HEK293 (cell line): ENCODE results near the gene IRX3.

Experiments
- CTCF ChIA-PET: fragments of 350-600 bp; formaldehyde crosslinking; extraction: SDS; loops from one replicate; lab custom pipeline; 2021; ENCODE audit warnings: antibody characterized with exemption; lab: Yijun Ruan, JAX
- POLR2A ChIA-PET: fragments of 300-600 bp; formaldehyde crosslinking; extraction: SDS; loops from one replicate; lab custom pipeline; 2020; ENCODE audit warnings: antibody characterized with exemption, inconsistent platforms; lab: Yijun Ruan, JAX
- H3K27ac ChIP-seq: fragments of 200-500 bp; sonication (Bioruptor generic); 2 replicates; pipeline ENCODE4 v1.5.1; 2014; ENCODE audit warnings: low read depth, low read length, control low read depth, inconsistent platforms; ENCODE audit errors: extremely low read depth
- H3K36me3 ChIP-seq, 2 experiments: fragments of 200-500 bp in 1 of 2; sonication (Bioruptor generic) in 1 of 2; 1 replicate in 1 of 2; 2 replicates in 1 of 2; pipeline ENCODE4 v1.5.1; 2014 to 2017; ENCODE audit warnings: inconsistent platforms in 2 of 2, low read length in 2 of 2; ENCODE audit not compliant: control insufficient read depth in 2 of 2, insufficient read depth in 1 of 2
- H3K4me1 ChIP-seq: fragments of 200-500 bp; sonication (Bioruptor generic); 2 replicates; pipeline ENCODE4 v1.5.1; 2014; ENCODE audit warnings: mild to moderate bottlenecking, low read length, inconsistent platforms; ENCODE audit not compliant: control insufficient read depth, insufficient read depth
- H3K4me3 ChIP-seq: 2 replicates; pipeline ENCODE4 v1.5.1; 2011; ENCODE audit warnings: low read depth, mild to moderate bottlenecking, control low read depth, low read length, moderate library complexity
- H3K9me3 ChIP-seq: fragments of 200-500 bp; sonication (Bioruptor generic); 2 replicates; pipeline ENCODE4 v1.5.1; 2014; ENCODE audit warnings: low read depth, low read length, inconsistent platforms; ENCODE audit not compliant: control insufficient read depth, insufficient read depth
- ELK4 ChIP-seq: IDR thresholded peaks from 2 replicates; pipeline ENCODE4 v1.6.1; 2011; ENCODE audit warnings: mild to moderate bottlenecking, low read depth, low read length, borderline replicate concordance
- FEZF1 ChIP-seq: fragments of 450-650 bp; formaldehyde crosslinking; IDR thresholded peaks from 2 replicates; pipeline ENCODE4 v1.5.1; 2016; ENCODE audit warnings: missing biosample characterization, missing genetic modification characterization
- GLI4 ChIP-seq: fragments of 450-650 bp; formaldehyde crosslinking; IDR thresholded peaks from 2 replicates; pipeline ENCODE4 v1.5.1; 2016; ENCODE audit warnings: missing biosample characterization, missing genetic modification characterization
- HOXA7 ChIP-seq: sonication (generic); formaldehyde crosslinking; IDR thresholded peaks from 2 replicates; pipeline ENCODE4 v1.8.1; 2022; ENCODE audit warnings: missing genetic modification reagents, borderline replicate concordance
- SCRT1 ChIP-seq: fragments of 450-650 bp; formaldehyde crosslinking; IDR thresholded peaks from 2 replicates; pipeline ENCODE4 v1.5.1; 2016; ENCODE audit warnings: missing biosample characterization, missing genetic modification characterization, borderline replicate concordance
- YY2 ChIP-seq: fragments of 450-650 bp; formaldehyde crosslinking; IDR thresholded peaks from 2 replicates; pipeline ENCODE4 v1.5.1; 2016; ENCODE audit warnings: missing biosample characterization, missing genetic modification characterization
- ZBTB44 ChIP-seq: fragments of 450-650 bp; IDR thresholded peaks from 2 replicates; pipeline ENCODE4 v1.5.1; 2018; ENCODE audit warnings: missing biosample characterization, mild to moderate bottlenecking, missing genetic modification characterization
- ZBTB48 ChIP-seq: fragments of 450-650 bp; formaldehyde crosslinking; IDR thresholded peaks from 2 replicates; pipeline ENCODE4 v1.5.1; 2016; ENCODE audit warnings: missing biosample characterization, missing genetic modification characterization
- ZNF140 ChIP-seq: fragments of 450-650 bp; formaldehyde crosslinking; IDR thresholded peaks from 2 replicates; pipeline ENCODE4 v1.5.1; 2016; ENCODE audit warnings: missing biosample characterization, missing genetic modification characterization
- ZNF214 ChIP-seq: fragments of 450-650 bp; formaldehyde crosslinking; IDR thresholded peaks from 2 replicates; pipeline ENCODE4 v1.5.1; 2017; ENCODE audit warnings: missing biosample characterization, mild to moderate bottlenecking, missing genetic modification characterization, borderline replicate concordance
- ZNF221 ChIP-seq: fragments of 450-650 bp; formaldehyde crosslinking; IDR thresholded peaks from 2 replicates; pipeline ENCODE4 v1.5.1; 2017; ENCODE audit warnings: missing biosample characterization, missing genetic modification characterization, borderline replicate concordance
- ZNF23 ChIP-seq: fragments of 450-650 bp; formaldehyde crosslinking; IDR thresholded peaks from 2 replicates; pipeline ENCODE4 v1.5.1; 2016; ENCODE audit warnings: missing biosample characterization, missing genetic modification characterization, borderline replicate concordance
- ZNF292 ChIP-seq: fragments of 450-650 bp; formaldehyde crosslinking; IDR thresholded peaks from 2 replicates; pipeline ENCODE4 v1.5.1; 2016; ENCODE audit warnings: low read depth, missing biosample characterization, missing genetic modification characterization, borderline replicate concordance
- ZNF341 ChIP-seq: fragments of 450-650 bp; formaldehyde crosslinking; IDR thresholded peaks from 2 replicates; pipeline ENCODE4; 2016; ENCODE audit warnings: low read depth, missing biosample characterization, missing genetic modification characterization
- ZNF555 ChIP-seq: fragments of 450-650 bp; formaldehyde crosslinking; conservative IDR thresholded peaks from 2 replicates; pipeline ENCODE4 v1.5.1; 2017; ENCODE audit warnings: missing biosample characterization, mild to moderate bottlenecking, missing genetic modification characterization, inconsistent platforms
- ZNF560 ChIP-seq: fragments of 450-650 bp; formaldehyde crosslinking; IDR thresholded peaks from 2 replicates; pipeline ENCODE4 v1.5.1; 2017; ENCODE audit warnings: missing biosample characterization, missing genetic modification characterization, borderline replicate concordance
- ZNF561 ChIP-seq: fragments of 450-650 bp; IDR thresholded peaks from 2 replicates; pipeline ENCODE4 v1.5.1; 2018; ENCODE audit warnings: missing biosample characterization, missing genetic modification characterization, borderline replicate concordance
- ZNF585B ChIP-seq: fragments of 450-650 bp; formaldehyde crosslinking; IDR thresholded peaks from 2 replicates; pipeline ENCODE4 v1.5.1; 2016; ENCODE audit warnings: missing biosample characterization, missing genetic modification characterization
- ZNF600 ChIP-seq: fragments of 450-650 bp; formaldehyde crosslinking; IDR thresholded peaks from 2 replicates; pipeline ENCODE4 v1.5.1; 2016; ENCODE audit warnings: missing biosample characterization, missing genetic modification characterization
- ZNF621 ChIP-seq: fragments of 450-650 bp; formaldehyde crosslinking; IDR thresholded peaks from 2 replicates; pipeline ENCODE4 v1.5.1; 2017; ENCODE audit warnings: missing biosample characterization, missing genetic modification characterization
- ZNF792 ChIP-seq: fragments of 450-650 bp; formaldehyde crosslinking; IDR thresholded peaks from 2 replicates; pipeline ENCODE4 v1.5.1; 2016; ENCODE audit warnings: missing biosample characterization, missing genetic modification characterization
- ZSCAN30 ChIP-seq: fragments of 450-650 bp; IDR thresholded peaks from 2 replicates; pipeline ENCODE4 v1.5.1; 2018; ENCODE audit warnings: missing biosample characterization, mild to moderate bottlenecking, missing genetic modification characterization, moderate library complexity
- ZSCAN4 ChIP-seq: fragments of 450-650 bp; formaldehyde crosslinking; IDR thresholded peaks from 2 replicates; pipeline ENCODE4 v1.5.1; 2017; ENCODE audit warnings: missing biosample characterization, missing genetic modification characterization

Gene IRX3

GRCh38 chr16:54277845-54278703 is 8.5 kb downstream of the IRX3 start (continued):
- TF ChIP-seq GLI4 (tag by site-specific recombination) (no peak), ZNF292 (tag by site-specific recombination) (no peak), ZNF621 (tag by site-specific recombination) (no peak), FEZF1 (tag by site-specific recombination) (peak; percentile 97), ZNF792 (tag by site-specific recombination) (no peak), ZBTB44 (tag by site-specific recombination) (peak; percentile 70; the same call in 1 of the 2 replicates)
- TF ChIP-seq, all 188 proteins: peak for 12

GRCh38 chr16:54275956-54276355 is 10.6 kb downstream of the IRX3 start:
- no peak overlapping the region for H3K4me3 ChIP-seq
- ChIA-PET CTCF (no interaction called here), POLR2A (no interaction called here)
- H3K36me3 ChIP-seq: no peaks in the 10 kb centered on the region
- H3K4me1 ChIP-seq: peaks cover 5% of the 10 kb centered on the region
- no peak overlapping the region for H3K27ac ChIP-seq
- no peak for TF ChIP-seq ZNF341 (tag by site-specific recombination)
- no peak for TF ChIP-seq ZNF23 (tag by site-specific recombination)
- TF ChIP-seq, all 188 proteins: peak for 0
- no peaks in the 10 kb centered on the region for H3K9me3 ChIP-seq

- H3K36me3 ChIP-seq: no peaks in the 10 kb centered on the region
- H3K9me3 ChIP-seq: no peaks in the 10 kb centered on the region
- TF ChIP-seq ZBTB48 (tag by site-specific recombination) (no peak), ZNF585B (tag by site-specific recombination) (no peak), YY2 (tag by site-specific recombination) (no peak), ZNF140 (tag by site-specific recombination) (no peak), ZSCAN4 (tag by site-specific recombination) (no peak), ZSCAN30 (tag by site-specific recombination) (no peak)
- H3K4me3 ChIP-seq: no peak overlapping the region
- no peak overlapping the region for H3K27ac ChIP-seq
- peaks cover 4% of the 10 kb centered on the region for H3K4me1 ChIP-seq
- CTCF ChIA-PET: no interaction called here
- POLR2A ChIA-PET: no interaction called here
Measured at GRCh38 chr16:54273566-54273965, 13.0 kb downstream of the IRX3 start.

- no peak overlapping the region for H3K27ac ChIP-seq
- H3K4me3 ChIP-seq: no peak overlapping the region
- ChIA-PET POLR2A (no interaction called here), CTCF (interaction anchor here (1.1 kb wide), 1 partner anchor 12 kb away, joined by 3 read pairs; no protein-coding TSS in a partner anchor)
- no peaks in the 10 kb centered on the region for H3K36me3 ChIP-seq
- no peaks in the 10 kb centered on the region for H3K4me1 ChIP-seq
- H3K9me3 ChIP-seq: no peaks in the 10 kb centered on the region
- TF ChIP-seq ZNF221 (no peak), ZNF561 (tag by site-specific recombination) (no peak), ZNF214 (tag by site-specific recombination) (no peak), SCRT1 (tag by site-specific recombination) (no peak), ELK4 (no peak), ZNF600 (no peak), ZNF560 (tag by site-specific recombination) (no peak), ZSCAN4 (tag by site-specific recombination) (no peak), ZNF555 (tag by site-specific recombination) (no peak), HOXA7 (no peak), ZBTB48 (tag by site-specific recombination) (no peak)
Measured at GRCh38 chr16:54270711-54271110, 15.9 kb downstream of the IRX3 start.
